Stimulated activated CD8-positive, alpha-beta memory T cell treated with anti-CD3 and anti-CD28 coated beads, Interleukin-15, amount 100 ng/mL, for 4 hours (primary cell): Measurements from ENCODE around the gene MRAP.

Source experiments
- DNase-seq, 2 donors: peaks; one replicate each; pipeline ENCODE4 v3.0.0-alpha.2; 2020; ENCODE audit warnings: low read depth in 2 of 2

MRAP gene

GRCh38 chr21:32322676-32323075, 24.0 kb downstream of the MRAP start:
- no peak for DNase-seq

GRCh38 chr21:32325706-32326105, 27.1 kb downstream of the MRAP start:
- no peak for DNase-seq

GRCh38 chr21:32328595-32328994, 29.9 kb downstream of the MRAP start:
- DNase-seq = no peak

GRCh38 chr21:32329331-32329730, 30.7 kb downstream of the MRAP start:
- no peak for DNase-seq

GRCh38 chr21:32329776-32330175, 31.1 kb downstream of the MRAP start:
- DNase-seq = no peak

GRCh38 chr21:32330784-32331311, 32.2 kb downstream of the MRAP start:
- DNase-seq = no peak

- DNase-seq = no peak
Observed at GRCh38 chr21:32331444-32332305, 33.0 kb downstream of the MRAP start.

GRCh38 chr21:32332463-32332951, 33.9 kb downstream of the MRAP start:
- DNase-seq = no peak

GRCh38 chr21:32333953-32334673, 35.5 kb downstream of the MRAP start:
- no peak for DNase-seq

- DNase-seq = no peak
Observed at GRCh38 chr21:32334980-32335531, 36.4 kb downstream of the MRAP start.

GRCh38 chr21:32335601-32336575, 37.2 kb downstream of the MRAP start:
- DNase-seq = no peak

GRCh38 chr21:32336711-32337110, 38.1 kb downstream of the MRAP start:
- no peak for DNase-seq

- no peak for DNase-seq
Observed at GRCh38 chr21:32337206-32337605, 38.6 kb downstream of the MRAP start.

GRCh38 chr21:32338209-32338921, 39.7 kb downstream of the MRAP start:
- DNase-seq = no peak

- no peak for DNase-seq
Observed at GRCh38 chr21:32340863-32341848, 42.5 kb downstream of the MRAP start.

GRCh38 chr21:32346951-32347350, 48.3 kb downstream of the MRAP start:
- DNase-seq = no peak

- DNase-seq = no peak
Observed at GRCh38 chr21:32347351-32347750, 48.7 kb downstream of the MRAP start.

GRCh38 chr21:32347977-32348376, 49.3 kb downstream of the MRAP start:
- no peak for DNase-seq

- no peak for DNase-seq
Observed at GRCh38 chr21:32348604-32349332, 50.1 kb downstream of the MRAP start.
